Measurements from ENCODE around the gene CLMN. TPM values are rescaled to one million over a fixed set of nuclear protein-coding genes. Genes with fewer than 3 reads are reported as not detected.

The CLMN gene
- total and polyA plus RNA-seq, 2 experiments from 2014 or later, result 0.11 to 0.53 TPM

DNA sequence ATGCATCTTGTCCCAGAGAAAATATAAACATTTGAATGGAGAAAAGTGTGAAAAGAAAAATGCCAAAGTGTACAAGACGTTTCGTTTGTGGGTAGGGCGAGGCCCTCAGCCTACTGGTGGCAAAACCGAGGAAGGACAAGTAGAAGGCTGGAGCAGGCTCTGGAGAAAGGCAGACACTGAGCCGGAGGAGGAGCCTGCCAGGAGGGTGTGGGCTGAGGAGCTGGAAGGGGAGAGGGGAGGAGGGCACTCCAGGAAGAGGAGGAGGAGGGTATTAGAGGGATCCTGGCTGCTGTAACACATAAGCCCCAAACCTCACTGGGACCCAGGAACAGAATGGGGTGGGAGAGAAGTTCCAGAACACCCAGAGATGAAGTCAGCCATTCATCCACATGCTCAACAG lies 47.7 kb downstream of the CLMN start:
- no peak overlapping the region for H3K9ac ChIP-seq
- no peak overlapping the region for H3K27ac ChIP-seq
- TF ChIP-seq EZH2 (IDR thresholded peaks at IDR 0.05; ENCODE audit: insufficient read depth, poor library complexity, severe bottlenecking), result no peak
- no peak for TF ChIP-seq EZH2phosphoT487 (IDR thresholded peaks at IDR 0.05; ENCODE audit: insufficient read depth, low read depth)
- H4K20me1 ChIP-seq (ENCODE audit: insufficient read depth), result no peaks in the 10 kb centered on the region
- no peaks in the 10 kb centered on the region for H3F3A ChIP-seq (ENCODE audit: insufficient read depth)
- no peaks in the 10 kb centered on the region for H3K79me2 ChIP-seq (ENCODE audit: insufficient read depth)
- H3K9me2 ChIP-seq (ENCODE audit: insufficient read depth), result no peaks in the 10 kb centered on the region
- no peak overlapping the region for H3K4me3 ChIP-seq
- peaks cover under 1% of the 10 kb centered on the region; the same call in 1 of the 2 replicates for H3K27me3 ChIP-seq (replicated peaks; ENCODE audit: insufficient read depth)
- no peaks in the 10 kb centered on the region for H3K9me3 ChIP-seq (ENCODE audit: low read depth)
- in situ Hi-C loops (cut with MboI), result no loop called here
- no peak overlapping the region for H2AFZ ChIP-seq
- DNase-seq, result no peak
- no peak overlapping the region for H3K4me2 ChIP-seq (ENCODE audit: unreplicated experiment)
- H3K4me1 ChIP-seq (ENCODE audit: insufficient read depth), result no peaks in the 10 kb centered on the region
- 78 to 84% methylated on average over 5 of the region's 5 CpGs for WGBS, 2 experiments (ENCODE audit: low coverage in 1 of 2, low lambda C conversion rate in 2 of 2, missing lambda C conversion rate in 2 of 2)
- H3K36me3 ChIP-seq (ENCODE audit: low read depth), result no peaks in the 10 kb centered on the region

DNA sequence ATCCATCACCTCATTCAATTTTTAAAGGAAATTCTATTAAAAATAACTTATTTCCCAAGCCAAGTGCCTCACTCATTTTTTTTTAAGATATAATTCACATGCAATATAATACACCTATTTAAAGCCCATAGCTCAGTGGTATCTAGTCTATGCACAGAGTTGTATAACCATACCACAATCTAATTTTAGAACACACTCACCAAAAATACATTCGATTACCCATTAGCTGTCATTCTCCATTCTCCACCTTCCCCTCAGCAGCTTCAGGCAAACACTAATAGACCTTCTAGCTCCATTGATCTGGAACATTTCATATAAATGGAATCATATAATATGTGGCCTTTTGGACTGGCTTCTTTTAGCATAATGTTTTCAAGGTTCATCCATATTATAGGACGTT lies 49.5 kb downstream of the CLMN start:
- Histone ChIP-seq H3K9me2 (ENCODE audit: insufficient read depth) (no peaks in the 10 kb centered on the region), H2AFZ (no peak overlapping the region), H3F3A (ENCODE audit: insufficient read depth) (peaks cover 12% of the 10 kb centered on the region; the same call in 1 of the 2 replicates), H3K36me3 (ENCODE audit: low read depth) (no peaks in the 10 kb centered on the region), H3K27me3 (replicated peaks; ENCODE audit: insufficient read depth) (0 out of 2 replicates have a peak, but pooled peaks cover 6% of the 10 kb centered on the region), H3K9ac (no peak overlapping the region), H3K27ac (no peak overlapping the region), H3K4me3 (no peak overlapping the region), H3K9me3 (ENCODE audit: low read depth) (no peaks in the 10 kb centered on the region), H3K4me2 (ENCODE audit: unreplicated experiment) (no peak overlapping the region), H3K4me1 (ENCODE audit: insufficient read depth) (peaks cover 6% of the 10 kb centered on the region), H3K79me2 (ENCODE audit: insufficient read depth) (no peaks in the 10 kb centered on the region), H4K20me1 (ENCODE audit: insufficient read depth) (no peaks in the 10 kb centered on the region)
- no peak for DNase-seq
- TF ChIP-seq EZH2phosphoT487 (IDR thresholded peaks at IDR 0.05; ENCODE audit: insufficient read depth, low read depth), result no peak
- TF ChIP-seq EZH2 (IDR thresholded peaks at IDR 0.05; ENCODE audit: insufficient read depth, poor library complexity, severe bottlenecking), result no peak
- in situ Hi-C loops (cut with MboI), result no loop called here
- 38 to 45% methylated on average over 2 of the region's 2 CpGs for WGBS, 2 experiments (ENCODE audit: low coverage in 1 of 2, low lambda C conversion rate in 2 of 2, missing lambda C conversion rate in 2 of 2)

DNA sequence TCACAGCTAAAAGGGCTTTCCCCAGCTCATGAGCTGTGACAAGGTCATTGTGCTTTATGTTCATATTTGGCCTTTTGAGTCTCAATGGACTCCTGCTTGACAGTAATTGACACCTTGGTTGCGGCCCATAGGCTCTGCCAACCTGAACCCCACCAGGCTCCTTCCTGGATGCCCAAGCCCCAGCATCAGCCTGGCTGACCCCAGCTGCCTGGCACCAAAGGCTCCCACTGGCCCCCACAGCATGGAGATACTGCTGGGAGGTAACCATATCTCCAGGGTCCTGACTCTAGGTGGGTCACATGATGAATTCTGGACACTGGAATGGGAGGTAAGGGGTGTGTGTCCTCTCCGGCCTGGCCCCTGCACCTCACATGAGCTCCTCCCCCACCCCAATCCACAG lies 50.2 kb downstream of the CLMN start:
- in situ Hi-C loops (cut with MboI), result no loop called here
- peaks cover 17% of the 10 kb centered on the region; the same call in 1 of the 2 replicates for H3F3A ChIP-seq (ENCODE audit: insufficient read depth)
- no peaks in the 10 kb centered on the region for H3K9me2 ChIP-seq (ENCODE audit: insufficient read depth)
- H3K27ac ChIP-seq, result no peak overlapping the region
- H3K9ac ChIP-seq, result no peak overlapping the region
- H3K4me1 ChIP-seq (ENCODE audit: insufficient read depth), result peaks cover 13% of the 10 kb centered on the region
- no peaks in the 10 kb centered on the region for H3K79me2 ChIP-seq (ENCODE audit: insufficient read depth)
- no peaks in the 10 kb centered on the region for H4K20me1 ChIP-seq (ENCODE audit: insufficient read depth)
- TF ChIP-seq EZH2phosphoT487 (IDR thresholded peaks at IDR 0.05; ENCODE audit: insufficient read depth, low read depth) (no peak), EZH2 (IDR thresholded peaks at IDR 0.05; ENCODE audit: insufficient read depth, poor library complexity, severe bottlenecking) (no peak)
- 0 out of 2 replicates have a peak, but pooled peaks cover 6% of the 10 kb centered on the region for H3K27me3 ChIP-seq (replicated peaks; ENCODE audit: insufficient read depth)
- H2AFZ ChIP-seq, result no peak overlapping the region
- H3K36me3 ChIP-seq (ENCODE audit: low read depth), result no peaks in the 10 kb centered on the region
- 66 to 75% methylated on average over 2 of the region's 2 CpGs for WGBS, 2 experiments (ENCODE audit: low coverage in 1 of 2, low lambda C conversion rate in 2 of 2, missing lambda C conversion rate in 2 of 2)
- H3K9me3 ChIP-seq (ENCODE audit: low read depth), result no peaks in the 10 kb centered on the region
- DNase-seq, result no peak
- H3K4me2 ChIP-seq (ENCODE audit: unreplicated experiment), result no peak overlapping the region
- H3K4me3 ChIP-seq, result no peak overlapping the region

DNA sequence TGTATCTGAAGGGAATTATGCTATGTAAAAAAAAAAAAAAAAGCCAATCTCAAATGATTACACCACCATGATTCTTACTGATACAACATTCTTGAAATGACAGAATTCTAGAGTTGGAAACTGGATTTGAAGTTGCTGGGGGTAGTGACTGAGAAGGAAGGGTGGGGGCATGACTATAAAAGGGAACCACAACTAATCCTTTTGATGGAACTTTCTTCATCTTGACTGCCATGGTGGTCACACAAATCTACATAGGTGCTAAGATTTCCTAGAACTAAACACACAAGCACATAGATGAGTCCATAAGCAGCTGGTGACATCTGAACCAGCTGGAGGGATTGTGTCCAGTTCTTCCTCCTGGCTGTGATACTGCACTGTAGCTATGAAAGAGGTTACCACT lies 51.4 kb downstream of the CLMN start:
- H3K27ac ChIP-seq, result no peak overlapping the region
- in situ Hi-C loops (cut with MboI), result no loop called here
- H3K9ac ChIP-seq, result no peak overlapping the region
- no peaks in the 10 kb centered on the region for H3K36me3 ChIP-seq (ENCODE audit: low read depth)
- no peak overlapping the region for H2AFZ ChIP-seq
- 0 out of 2 replicates have a peak, but pooled peaks cover 6% of the 10 kb centered on the region for H3K27me3 ChIP-seq (replicated peaks; ENCODE audit: insufficient read depth)
- H3K9me2 ChIP-seq (ENCODE audit: insufficient read depth), result no peaks in the 10 kb centered on the region
- no peaks in the 10 kb centered on the region for H3K79me2 ChIP-seq (ENCODE audit: insufficient read depth)
- TF ChIP-seq EZH2 (IDR thresholded peaks at IDR 0.05; ENCODE audit: insufficient read depth, poor library complexity, severe bottlenecking), result no peak
- no peak for TF ChIP-seq EZH2phosphoT487 (IDR thresholded peaks at IDR 0.05; ENCODE audit: insufficient read depth, low read depth)
- H3K4me2 ChIP-seq (ENCODE audit: unreplicated experiment), result no peak overlapping the region
- no peaks in the 10 kb centered on the region for H3K9me3 ChIP-seq (ENCODE audit: low read depth)
- H3K4me3 ChIP-seq, result no peak overlapping the region
- peaks cover 13% of the 10 kb centered on the region for H3K4me1 ChIP-seq (ENCODE audit: insufficient read depth)
- H3F3A ChIP-seq (ENCODE audit: insufficient read depth), result peaks cover 17% of the 10 kb centered on the region; the same call in 1 of the 2 replicates
- DNase-seq, result no peak
- H4K20me1 ChIP-seq (ENCODE audit: insufficient read depth), result no peaks in the 10 kb centered on the region

DNA sequence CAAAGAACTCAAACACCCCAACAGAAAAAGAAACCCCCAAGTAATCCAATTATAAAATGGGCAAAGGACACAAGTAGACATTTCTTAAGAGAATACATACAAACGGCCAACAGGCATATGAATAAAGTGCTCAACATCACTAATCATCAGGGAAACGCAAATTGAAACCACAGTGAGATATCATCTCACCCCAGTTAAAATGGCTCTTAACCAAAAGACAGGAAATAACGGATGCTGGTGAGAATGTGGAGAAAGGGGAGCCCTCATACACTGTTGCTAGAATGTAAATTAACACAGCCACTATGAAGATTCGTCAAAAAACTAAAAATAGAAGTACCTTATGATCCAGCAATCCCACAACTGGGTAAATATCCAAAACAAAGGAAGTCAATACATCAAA lies 52.4 kb downstream of the CLMN start:
- Histone ChIP-seq H3K9me2 (ENCODE audit: insufficient read depth) (no peaks in the 10 kb centered on the region), H4K20me1 (ENCODE audit: insufficient read depth) (no peaks in the 10 kb centered on the region), H3K36me3 (ENCODE audit: low read depth) (no peaks in the 10 kb centered on the region), H3K4me1 (ENCODE audit: insufficient read depth) (peaks cover 13% of the 10 kb centered on the region), H3K4me2 (ENCODE audit: unreplicated experiment) (no peak overlapping the region), H3K4me3 (no peak overlapping the region), H3K9me3 (ENCODE audit: low read depth) (no peaks in the 10 kb centered on the region), H3K79me2 (ENCODE audit: insufficient read depth) (no peaks in the 10 kb centered on the region), H3F3A (ENCODE audit: insufficient read depth) (peaks cover 17% of the 10 kb centered on the region; the same call in 1 of the 2 replicates), H3K27me3 (replicated peaks; ENCODE audit: insufficient read depth) (0 out of 2 replicates have a peak, but pooled peaks cover 6% of the 10 kb centered on the region), H2AFZ (no peak overlapping the region), H3K9ac (no peak overlapping the region), H3K27ac (no peak overlapping the region)
- TF ChIP-seq EZH2phosphoT487 (IDR thresholded peaks at IDR 0.05; ENCODE audit: insufficient read depth, low read depth) (no peak), EZH2 (IDR thresholded peaks at IDR 0.05; ENCODE audit: insufficient read depth, poor library complexity, severe bottlenecking) (no peak)
- in situ Hi-C loops (cut with MboI), result no loop called here
- 61 to 62% methylated on average over 4 of the region's 4 CpGs for WGBS, 2 experiments (ENCODE audit: low coverage in 1 of 2, low lambda C conversion rate in 2 of 2, missing lambda C conversion rate in 2 of 2)
- DNase-seq, result no peak

Data from GM23248 (cell line).